GM23338 (cell line): ENCODE data around the gene KCNA3. TPM values are rescaled to one million over a fixed set of nuclear protein-coding genes. Genes with fewer than 3 reads are reported as not detected.

ENCODE experiments used
- ATAC-seq: fragments of 200-7000 bp; cut with Tn5 transposase; 3 replicates; pipeline ENCODE4 v1.9.1; 2020
- DNase-seq: peaks from one replicate; pipeline ENCODE4 v3.0.0-alpha.2; 2015; ENCODE audit warnings: low spot score
- H2AFZ ChIP-seq: fragments of 200-600 bp; sonication (generic); 2 replicates; pipeline ENCODE4 v1.8.0; 2016; ENCODE audit warnings: antibody characterized with exemption, mild to moderate bottlenecking, moderate library complexity
- H3F3A ChIP-seq: fragments of 200-600 bp; sonication (generic); replicated peaks from 2 replicates; pipeline ENCODE4 v1.8.0; 2017; ENCODE audit warnings: antibody characterized with exemption, mixed run types, low read depth
- H3K27ac ChIP-seq: fragments of 200-600 bp; sonication (generic); 2 replicates; pipeline ENCODE4 v1.6.1; 2016; ENCODE audit warnings: low read depth
- H3K27me3 ChIP-seq: fragments of 200-600 bp; sonication (generic); 2 replicates; pipeline ENCODE4 v1.8.0; 2016; ENCODE audit warnings: mild to moderate bottlenecking, mixed run types, moderate library complexity; ENCODE audit not compliant: insufficient read depth
- H3K36me3 ChIP-seq: fragments of 200-600 bp; sonication (generic); 2 replicates; pipeline ENCODE4 v1.8.0; 2016; ENCODE audit warnings: mild to moderate bottlenecking; ENCODE audit not compliant: insufficient read depth
- H3K4me1 ChIP-seq: fragments of 200-600 bp; sonication (generic); 2 replicates; pipeline ENCODE4 v1.8.0; 2016; ENCODE audit warnings: mild to moderate bottlenecking, moderate library complexity; ENCODE audit not compliant: insufficient read depth
- H3K4me2 ChIP-seq: fragments of 200-600 bp; sonication (generic); 2 replicates; pipeline ENCODE4 v1.7.1; 2017; ENCODE audit warnings: mixed run types
- H3K4me3 ChIP-seq: fragments of 200-600 bp; sonication (generic); 2 replicates; pipeline ENCODE4 v1.6.1; 2016; ENCODE audit warnings: mixed run types
- H3K79me2 ChIP-seq: fragments of 200-600 bp; sonication (generic); replicated peaks from 2 replicates; pipeline ENCODE4 v1.8.0; 2017; ENCODE audit warnings: mild to moderate bottlenecking; ENCODE audit not compliant: insufficient read depth
- H3K9me2 ChIP-seq: fragments of 200-600 bp; sonication (generic); 2 replicates; pipeline ENCODE4 v1.8.0; 2017; ENCODE audit not compliant: insufficient read depth
- H4K20me1 ChIP-seq: fragments of 200-600 bp; sonication (generic); replicated peaks from 2 replicates; pipeline ENCODE4 v1.8.0; 2017; ENCODE audit warnings: mild to moderate bottlenecking; ENCODE audit not compliant: insufficient read depth
- H3K27ac Mint-ChIP-seq: 2 replicates; pipeline ENCODE4 v1.8.0; 2020; ENCODE audit warnings: inconsistent platforms, mild to moderate bottlenecking, moderate library complexity, mixed read lengths
- H3K27me3 Mint-ChIP-seq: 3 replicates; pipeline ENCODE4 v1.8.0; 2022; ENCODE audit warnings: low read depth, mild to moderate bottlenecking, moderate library complexity, mixed read lengths, inconsistent platforms; ENCODE audit not compliant: insufficient read depth, poor library complexity
- H3K36me3 Mint-ChIP-seq: 3 replicates; pipeline ENCODE4 v1.8.0; 2021; ENCODE audit warnings: low read depth, mild to moderate bottlenecking, inconsistent platforms, moderate library complexity, mixed read lengths
- H3K4me1 Mint-ChIP-seq: 3 replicates; pipeline ENCODE4 v1.8.0; 2020; ENCODE audit warnings: mild to moderate bottlenecking, inconsistent platforms, mixed read lengths
- H3K4me3 Mint-ChIP-seq: 3 replicates; pipeline ENCODE4 v1.8.0; 2021; ENCODE audit warnings: moderate library complexity, mild to moderate bottlenecking, inconsistent platforms, mixed read lengths
- H3K9me3 Mint-ChIP-seq: 3 replicates; pipeline ENCODE4 v1.8.0; 2020; ENCODE audit warnings: moderate library complexity, mild to moderate bottlenecking, inconsistent platforms, mixed read lengths
- CREB1 ChIP-seq: fragments of 250-450 bp; sonication (Bioruptor Pico); IDR thresholded peaks from 2 replicates; pipeline ENCODE4 v1.5.0; 2020; ENCODE audit warnings: low read depth, mild to moderate bottlenecking, moderate library complexity
- CTCF ChIP-seq, 2 experiments: fragments of 200-600 bp in 1 of 2; sonication (generic) in 1 of 2; conservative IDR thresholded peaks; 2 replicates each; pipeline versions ENCODE4 v1.5.1 to v1.6.1; 2016 to 2017; ENCODE audit warnings: antibody characterized with exemption in 2 of 2, low read depth in 2 of 2, mild to moderate bottlenecking in 2 of 2, moderate library complexity in 1 of 2
- ETS1 ChIP-seq: IDR thresholded peaks from 2 replicates; pipeline ENCODE4 v1.6.1; 2016; ENCODE audit warnings: antibody characterized with exemption
- EZH2 ChIP-seq: fragments of 200-600 bp; sonication (generic); IDR thresholded peaks from one replicate; pipeline ENCODE4 v1.8.0; 2017; ENCODE audit warnings: antibody characterized with exemption, mild to moderate bottlenecking, low read depth; ENCODE audit not compliant: unreplicated experiment
- EZH2phosphoT487 ChIP-seq: fragments of 200-600 bp; sonication (generic); IDR thresholded peaks from one replicate; pipeline ENCODE4 v1.8.1; 2018; ENCODE audit warnings: antibody characterized with exemption; ENCODE audit not compliant: unreplicated experiment
- JUNB ChIP-seq: IDR thresholded peaks from one replicate; pipeline ENCODE4 v1.6.1; 2016; ENCODE audit warnings: antibody characterized with exemption; ENCODE audit not compliant: unreplicated experiment
- NANOG ChIP-seq: IDR thresholded peaks from 2 replicates; pipeline ENCODE4 v1.6.1; 2016; ENCODE audit warnings: antibody characterized with exemption, borderline replicate concordance
- POLR2AphosphoS5 ChIP-seq: IDR thresholded peaks from 2 replicates; pipeline ENCODE4 v1.6.1; 2016; ENCODE audit warnings: antibody characterized with exemption, low read depth
- REST ChIP-seq: IDR thresholded peaks from one replicate; pipeline ENCODE4 v1.6.1; 2018; ENCODE audit warnings: antibody characterized with exemption; ENCODE audit not compliant: unreplicated experiment
- ZNF114 ChIP-seq: fragments of 250-450 bp; sonication (Bioruptor Pico); IDR thresholded peaks from 2 replicates; pipeline ENCODE4 v1.5.0; 2020; ENCODE audit warnings: mild to moderate bottlenecking, moderate library complexity
- ZNF331 ChIP-seq: fragments of 250-450 bp; sonication (Bioruptor Pico); IDR thresholded peaks from 2 replicates; pipeline ENCODE4 v1.5.0; 2020; ENCODE audit warnings: low read depth, mild to moderate bottlenecking, moderate library complexity
- ZNF462 ChIP-seq: fragments of 250-450 bp; sonication (Bioruptor Pico); IDR thresholded peaks from 2 replicates; pipeline ENCODE4 v1.5.0; 2020; ENCODE audit warnings: mild to moderate bottlenecking, moderate library complexity
- polyA plus RNA-seq: library from polyadenylated mRNA; unstranded; fragments of >200 nt; fragmentation: Nextera tagmentation; extraction: Ambion mirVana; gene quantifications from 2 replicates; pipeline ENCODE4 v1.2.1, GENCODE V29; 2016
- total RNA-seq: library from RNA; depleted of rRNA; stranded (reverse); fragments of >200 nt; shearing (Covaris generic); gene quantifications from 2 replicates; pipeline ENCODE4 v1.2.3, GENCODE V29; 2014

Gene KCNA3
- total and polyA plus RNA-seq, 2 experiments from 2014 or later = 0.32 to 4.2 TPM

GRCh38 chr1:110643879-110644472 is 30.8 kb downstream of the KCNA3 start (continued):
- TF ChIP-seq ZNF462 (CRISPR knock-in tag) = no peak
- TF ChIP-seq EZH2phosphoT487 = no peak
- TF ChIP-seq CTCF (conservative IDR thresholded peaks at IDR 0.05; ENCODE audit: low read depth in 2 of 2) = no peak
- no peak for TF ChIP-seq CREB1 (CRISPR knock-in tag)
- TF ChIP-seq POLR2AphosphoS5 = no peak
- TF ChIP-seq ZNF114 = no peak
- no peak for TF ChIP-seq ZNF331

GRCh38 chr1:110639724-110640386 is 34.9 kb downstream of the KCNA3 start:
- Histone ChIP-seq H4K20me1 (no peaks in the 10 kb centered on the region), H3K27ac (no peak overlapping the region), H3K4me3 (no peak overlapping the region), H3K36me3 (no peaks in the 10 kb centered on the region), H3K27me3 (no peaks in the 10 kb centered on the region), H3K4me2 (no peak overlapping the region), H2AFZ (no peak overlapping the region), H3K4me1 (no peaks in the 10 kb centered on the region), H3F3A (no peaks in the 10 kb centered on the region), H3K79me2 (no peaks in the 10 kb centered on the region), H3K9me2 (no peaks in the 10 kb centered on the region)
- ATAC-seq (no peak), DNase-seq (no peak)
- Mint-ChIP-seq H3K4me3 (no peak overlapping the region), H3K27me3 (peaks cover 6% of the 10 kb centered on the region), H3K9me3 (no peaks in the 10 kb centered on the region), H3K4me1 (no peaks in the 10 kb centered on the region), H3K27ac (no peak overlapping the region), H3K36me3 (no peaks in the 10 kb centered on the region)
- TF ChIP-seq NANOG = no peak
- no peak for TF ChIP-seq EZH2
- no peak for TF ChIP-seq ETS1
- TF ChIP-seq REST = no peak
- no peak for TF ChIP-seq ZNF114
- TF ChIP-seq JUNB = no peak
- TF ChIP-seq CREB1 (CRISPR knock-in tag) = no peak
